GM12865 (cell line): ENCODE results near the gene CBFA2T3.
"Not testable (repeated sequence)": the region's sequence is repeated elsewhere in the genome, so short reads cannot be mapped to it uniquely, and the experiment has no call there.

Source experiments
- DNase-seq: peaks from one replicate; pipeline ENCODE4 v3.0.0; 2010; ENCODE audit warnings: low read depth
- H3K4me3 ChIP-seq: 2 replicates; pipeline ENCODE4 v1.5.1; 2011; ENCODE audit warnings: mild to moderate bottlenecking, low read depth, low read length, control low read depth
- CTCF ChIP-seq: IDR thresholded peaks from 2 replicates; pipeline ENCODE4 v1.5.1; 2011; ENCODE audit warnings: low read length, control low read depth, low read depth, inconsistent platforms; ENCODE audit not compliant: insufficient read depth; ENCODE audit errors: missing control alignments

Gene CBFA2T3

GRCh38 chr16:89011909-89012621 lies 35.1 kb upstream of the CBFA2T3 start:
- H3K4me3 ChIP-seq, result no peak overlapping the region
- no peak for DNase-seq
- no peak for TF ChIP-seq CTCF

GRCh38 chr16:89010210-89010925 lies 33.4 kb upstream of the CBFA2T3 start:
- H3K4me3 ChIP-seq, result no peak overlapping the region
- TF ChIP-seq CTCF, result no peak
- no peak for DNase-seq

- TF ChIP-seq CTCF, result no peak
These were observed 32.6 kb upstream of the CBFA2T3 start for GRCh38 chr16:89009343-89010209.

GRCh38 chr16:89008796-89009195 lies 31.8 kb upstream of the CBFA2T3 start:
- not testable (repeated sequence) for DNase-seq, H3K4me3 ChIP-seq

More at GRCh38 chr16:89009343-89010209, 32.6 kb upstream of the CBFA2T3 start:
- H3K4me3 ChIP-seq, result no peak overlapping the region
- peak; percentile 43 for DNase-seq

GRCh38 chr16:89007371-89008249 lies 30.6 kb upstream of the CBFA2T3 start:
- DNase-seq, result no peak
- no peak overlapping the region for H3K4me3 ChIP-seq
- TF ChIP-seq CTCF, result no peak

- no peak overlapping the region for H3K4me3 ChIP-seq
- no peak for TF ChIP-seq CTCF
- no peak for DNase-seq
These were observed 29.2 kb upstream of the CBFA2T3 start for GRCh38 chr16:89006036-89006752.
